ENCODE data around the gene ZP1.

DNA sequence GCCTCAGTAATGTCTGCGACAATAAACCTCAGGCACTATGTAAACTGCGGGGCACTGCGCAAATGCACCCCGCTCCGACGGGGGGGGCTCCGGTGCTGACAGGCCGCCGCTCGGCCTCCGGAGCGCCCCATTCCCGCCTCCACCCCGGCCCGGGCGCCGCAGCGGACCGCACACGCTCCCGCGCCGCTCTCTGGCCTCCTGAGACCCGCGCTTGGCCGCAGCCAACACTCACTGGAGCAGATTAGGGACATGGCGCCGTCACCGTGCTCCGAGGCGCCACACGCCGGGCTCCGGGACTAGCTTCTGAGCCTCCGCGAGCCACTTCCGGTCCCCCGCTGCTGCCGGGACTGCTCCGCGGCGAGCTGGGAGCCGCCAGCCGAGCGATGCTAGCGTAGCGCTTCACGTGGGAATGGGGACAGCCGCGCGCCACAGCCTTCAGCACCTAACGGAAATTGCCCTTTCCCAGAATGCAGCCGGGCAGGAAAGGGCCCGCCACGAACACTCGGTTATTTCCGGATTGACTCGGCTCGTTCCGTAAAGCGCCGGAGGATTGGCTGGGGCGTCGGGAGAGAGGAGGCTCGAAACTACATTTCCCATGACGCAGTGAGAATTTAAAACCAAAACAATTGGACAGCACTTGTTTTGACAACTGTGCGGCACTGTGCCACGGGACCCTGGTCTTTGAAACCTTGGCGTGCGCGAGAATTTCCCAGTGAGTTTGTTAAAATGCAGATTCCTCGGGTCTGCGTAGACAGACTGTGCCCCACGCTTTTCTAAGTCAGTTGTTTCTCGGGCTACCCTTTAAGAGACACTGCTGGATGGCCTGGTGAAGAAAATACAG, 39.0 kb downstream of the ZP1 start, which contains the start of gene PRPF19:
- TF ChIP-seq, protein P1, sequence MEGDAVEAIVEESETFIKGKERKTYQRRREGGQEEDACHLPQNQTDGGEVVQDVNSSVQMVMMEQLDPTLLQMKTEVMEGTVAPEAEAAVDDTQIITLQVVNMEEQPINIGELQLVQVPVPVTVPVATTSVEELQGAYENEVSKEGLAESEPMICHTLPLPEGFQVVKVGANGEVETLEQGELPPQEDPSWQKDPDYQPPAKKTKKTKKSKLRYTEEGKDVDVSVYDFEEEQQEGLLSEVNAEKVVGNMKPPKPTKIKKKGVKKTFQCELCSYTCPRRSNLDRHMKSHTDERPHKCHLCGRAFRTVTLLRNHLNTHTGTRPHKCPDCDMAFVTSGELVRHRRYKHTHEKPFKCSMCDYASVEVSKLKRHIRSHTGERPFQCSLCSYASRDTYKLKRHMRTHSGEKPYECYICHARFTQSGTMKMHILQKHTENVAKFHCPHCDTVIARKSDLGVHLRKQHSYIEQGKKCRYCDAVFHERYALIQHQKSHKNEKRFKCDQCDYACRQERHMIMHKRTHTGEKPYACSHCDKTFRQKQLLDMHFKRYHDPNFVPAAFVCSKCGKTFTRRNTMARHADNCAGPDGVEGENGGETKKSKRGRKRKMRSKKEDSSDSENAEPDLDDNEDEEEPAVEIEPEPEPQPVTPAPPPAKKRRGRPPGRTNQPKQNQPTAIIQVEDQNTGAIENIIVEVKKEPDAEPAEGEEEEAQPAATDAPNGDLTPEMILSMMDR (IDR thresholded peaks at IDR 0.05; ENCODE audit: low read depth, low read length, poor library complexity, severe bottlenecking), result peak; percentile 9
- no peak for TF ChIP-seq EZH2phosphoT487 (IDR thresholded peaks at IDR 0.05; ENCODE audit: borderline replicate concordance, low read length)

Measured in DOHH2 (cell line).